SK-N-SH (cell line): ENCODE data around the gene SERPINI1. TPM values are rescaled to one million over a fixed set of nuclear protein-coding genes. Genes with fewer than 3 reads are reported as not detected.

ENCODE experiments used
- CTCF ChIA-PET: fragments of 300-600, 350-600 bp; formaldehyde crosslinking; extraction: SDS; loops from one replicate; lab custom pipeline; 2021; lab: Yijun Ruan, JAX
- POLR2A ChIA-PET: fragments of 350-600 bp; sonication (Branson Sonifier 250); formaldehyde crosslinking; extraction: SDS; loops from one replicate; lab custom pipeline; 2020; ENCODE audit warnings: antibody characterized with exemption, inconsistent platforms; lab: Yijun Ruan, JAX
- DNase-seq: peaks from one replicate; pipeline ENCODE4 v3.0.0; 2012
- H2AFZ ChIP-seq: fragments of 200-600 bp; sonication (generic); 2 replicates; pipeline ENCODE4 v1.8.1; 2016; ENCODE audit warnings: antibody characterized with exemption, mild to moderate bottlenecking, low read depth
- H3F3A ChIP-seq: fragments of 200-600 bp; sonication (generic); replicated peaks from 2 replicates; pipeline ENCODE3; 2016; ENCODE audit warnings: antibody characterized with exemption, mild to moderate bottlenecking; ENCODE audit not compliant: insufficient read depth
- H3K27ac ChIP-seq, 2 experiments: fragments of 200-500 bp in 1 of 2; fragments of 200-600 bp in 1 of 2; sonication (Bioruptor generic) in 1 of 2; sonication (generic), shearing (Covaris generic) in 1 of 2; 2 replicates each; pipeline versions ENCODE4 v1.5.1 to v1.6.1; 2014 to 2016; ENCODE audit warnings: low read depth in 2 of 2, inconsistent platforms in 1 of 2, low read length in 1 of 2, mild to moderate bottlenecking in 1 of 2, mixed read lengths in 1 of 2
- H3K27me3 ChIP-seq: fragments of 200-600 bp; sonication (generic), shearing (Covaris generic); 2 replicates; pipeline ENCODE4 v1.6.1; 2016; ENCODE audit warnings: mixed run types; ENCODE audit not compliant: insufficient read depth
- H3K36me3 ChIP-seq, 2 experiments: fragments of 200-500 bp in 1 of 2; fragments of 200-600 bp in 1 of 2; sonication (Bioruptor generic) in 1 of 2; sonication (generic) in 1 of 2; replicated peaks in 1 of 2; 2 replicates each; pipeline versions ENCODE3 to v1.5.1; 2014 to 2016; ENCODE audit warnings: low read length in 1 of 2, mild to moderate bottlenecking in 1 of 2; ENCODE audit not compliant: insufficient read depth in 2 of 2, control insufficient read depth in 1 of 2
- H3K4me1 ChIP-seq, 2 experiments: fragments of 200-500 bp in 1 of 2; fragments of 200-600 bp in 1 of 2; sonication (Bioruptor generic) in 1 of 2; sonication (generic), shearing (Covaris generic) in 1 of 2; 2 replicates each; pipeline versions ENCODE4 v1.5.1 to v1.6.1; 2014 to 2016; ENCODE audit warnings: low read depth in 1 of 2, low read length in 1 of 2, mixed run types in 1 of 2; ENCODE audit not compliant: insufficient read depth in 2 of 2, control insufficient read depth in 1 of 2
- H3K4me2 ChIP-seq: fragments of 200-600 bp; sonication (generic), shearing (Covaris generic); 2 replicates; pipeline ENCODE4 v1.6.1; 2017; ENCODE audit warnings: mixed run types
- H3K4me3 ChIP-seq, 2 experiments: fragments of 200-500 bp in 1 of 2; fragments of 200-600 bp in 1 of 2; sonication (Bioruptor generic) in 1 of 2; sonication (generic), shearing (Covaris generic) in 1 of 2; 2 replicates each; pipeline versions ENCODE4 v1.5.1 to v1.8.1; 2014 to 2016; ENCODE audit warnings: low read depth in 2 of 2, inconsistent platforms in 1 of 2, low read length in 1 of 2, mild to moderate bottlenecking in 1 of 2, mixed read lengths in 1 of 2, moderate library complexity in 1 of 2
- H3K79me2 ChIP-seq: fragments of 200-600 bp; sonication (generic); 2 replicates; pipeline ENCODE4 v1.8.1; 2017; ENCODE audit warnings: mild to moderate bottlenecking; ENCODE audit not compliant: insufficient read depth
- H3K9ac ChIP-seq: fragments of 200-600 bp; sonication (generic); 2 replicates; pipeline ENCODE4 v1.6.1; 2017; ENCODE audit warnings: mixed run types
- H3K9me2 ChIP-seq: fragments of 200-600 bp; sonication (generic); 2 replicates; pipeline ENCODE4 v1.6.1; 2017; ENCODE audit warnings: mixed run types
- H3K9me3 ChIP-seq: fragments of 200-600 bp; sonication (generic); 2 replicates; pipeline ENCODE4 v1.6.1; 2017; ENCODE audit warnings: mixed run types, mild to moderate bottlenecking, moderate library complexity
- H4K20me1 ChIP-seq: fragments of 200-600 bp; sonication (generic); 2 replicates; pipeline ENCODE4 v1.6.1; 2017; ENCODE audit warnings: mild to moderate bottlenecking, mixed run types; ENCODE audit not compliant: insufficient read depth
- EZH2phosphoT487 ChIP-seq: fragments of 200-600 bp; sonication (generic); IDR thresholded peaks from 2 replicates; pipeline ENCODE4 v1.6.1; 2017; ENCODE audit warnings: low read depth, mixed run types, mild to moderate bottlenecking, antibody characterized with exemption, moderate library complexity, borderline replicate concordance
- FOXJ3 ChIP-seq: sonication (generic); formaldehyde crosslinking; IDR thresholded peaks from 2 replicates; pipeline ENCODE4 v1.5.1; 2020; ENCODE audit warnings: mild to moderate bottlenecking, missing genetic modification reagents
- FOXM1 ChIP-seq: IDR thresholded peaks from 2 replicates; pipeline ENCODE4 v1.4.0; 2012; ENCODE audit warnings: low read depth, mild to moderate bottlenecking
- GATA2 ChIP-seq: sonication (generic); formaldehyde crosslinking; IDR thresholded peaks from 2 replicates; pipeline ENCODE4 v1.5.0; 2020; ENCODE audit warnings: mild to moderate bottlenecking, missing genetic modification reagents
- JUND ChIP-seq: IDR thresholded peaks from 2 replicates; pipeline ENCODE4 v1.4.0; 2012
- MXI1 ChIP-seq: IDR thresholded peaks from 2 replicates; pipeline ENCODE4 v1.6.1; 2012; ENCODE audit warnings: mild to moderate bottlenecking, low read depth, low read length, improper control_type of control experiment
- NRF1 ChIP-seq: IDR thresholded peaks from 2 replicates; pipeline ENCODE4 v1.6.1; 2012; ENCODE audit warnings: low read depth, mild to moderate bottlenecking, low read length
- RCOR1 ChIP-seq: fragments of 150-350 bp; IDR thresholded peaks from 2 replicates; pipeline ENCODE4 v1.6.1; 2017; ENCODE audit warnings: antibody characterized with exemption, low read length
- RXRA ChIP-seq: IDR thresholded peaks from 2 replicates; pipeline ENCODE4 v1.4.0; 2012; ENCODE audit warnings: low read depth, mild to moderate bottlenecking, borderline replicate concordance
- YY1 ChIP-seq: IDR thresholded peaks from 2 replicates; pipeline ENCODE4 v1.4.0; 2012; ENCODE audit warnings: low read depth, mild to moderate bottlenecking
- polyA plus RNA-seq, 3 experiments: library from polyadenylated mRNA; depleted of rRNA; stranded (reverse); fragments of >200 nt; gene quantifications; 2 replicates each; pipeline ENCODE4 v1.2.3, GENCODE V29; 2012
- TF ChIP-seq, protein P1 (sequence below): fragments of 200-600 bp; sonication (generic); IDR thresholded peaks from 2 replicates; pipeline ENCODE4 v1.6.1; 2017; ENCODE audit warnings: antibody characterized with exemption, mild to moderate bottlenecking, moderate library complexity
- TF ChIP-seq, protein P2 (sequence below): fragments of 150-350 bp; IDR thresholded peaks from 2 replicates; pipeline ENCODE4 v1.6.1; 2017; ENCODE audit warnings: antibody characterized with exemption, low read length, low read depth, borderline replicate concordance
- TF ChIP-seq, protein P3 (sequence below): IDR thresholded peaks from 2 replicates; pipeline ENCODE4; 2012
- TF ChIP-seq, protein P4 (sequence below): IDR thresholded peaks from 2 replicates; pipeline ENCODE4 v1.6.1; 2012; ENCODE audit warnings: mild to moderate bottlenecking, low read depth, low read length, moderate library complexity

The SERPINI1 gene
- polyA plus RNA-seq, 1 of the 3 experiments (the other 2 are of a cell fraction), result 1.9 TPM

DNA sequence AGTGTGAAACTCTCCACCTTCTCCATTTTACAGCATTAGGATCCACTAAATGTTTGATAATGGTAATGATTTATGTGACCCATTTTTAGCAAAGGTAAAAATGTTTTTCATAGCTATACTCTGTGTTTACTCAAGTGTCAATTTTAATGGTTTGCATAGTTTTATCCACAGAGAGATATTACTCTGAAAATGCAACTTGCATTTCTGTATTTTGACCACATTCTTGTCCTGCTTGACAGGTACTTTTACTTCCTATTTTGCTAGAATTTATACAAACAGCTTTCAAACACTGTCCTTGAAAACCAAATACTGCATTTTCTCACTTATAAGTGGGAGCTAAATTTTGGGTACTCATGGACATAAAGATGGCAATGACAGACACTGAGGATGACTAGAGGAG, 62.9 kb downstream of the SERPINI1 start:
- Histone ChIP-seq H3K36me3 (no peaks in the 10 kb centered on the region), H3K9ac (no peak overlapping the region)
- TF ChIP-seq, protein P1, sequence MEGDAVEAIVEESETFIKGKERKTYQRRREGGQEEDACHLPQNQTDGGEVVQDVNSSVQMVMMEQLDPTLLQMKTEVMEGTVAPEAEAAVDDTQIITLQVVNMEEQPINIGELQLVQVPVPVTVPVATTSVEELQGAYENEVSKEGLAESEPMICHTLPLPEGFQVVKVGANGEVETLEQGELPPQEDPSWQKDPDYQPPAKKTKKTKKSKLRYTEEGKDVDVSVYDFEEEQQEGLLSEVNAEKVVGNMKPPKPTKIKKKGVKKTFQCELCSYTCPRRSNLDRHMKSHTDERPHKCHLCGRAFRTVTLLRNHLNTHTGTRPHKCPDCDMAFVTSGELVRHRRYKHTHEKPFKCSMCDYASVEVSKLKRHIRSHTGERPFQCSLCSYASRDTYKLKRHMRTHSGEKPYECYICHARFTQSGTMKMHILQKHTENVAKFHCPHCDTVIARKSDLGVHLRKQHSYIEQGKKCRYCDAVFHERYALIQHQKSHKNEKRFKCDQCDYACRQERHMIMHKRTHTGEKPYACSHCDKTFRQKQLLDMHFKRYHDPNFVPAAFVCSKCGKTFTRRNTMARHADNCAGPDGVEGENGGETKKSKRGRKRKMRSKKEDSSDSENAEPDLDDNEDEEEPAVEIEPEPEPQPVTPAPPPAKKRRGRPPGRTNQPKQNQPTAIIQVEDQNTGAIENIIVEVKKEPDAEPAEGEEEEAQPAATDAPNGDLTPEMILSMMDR, result no peak
- TF ChIP-seq RCOR1 (no peak), NRF1 (no peak), EZH2phosphoT487 (no peak), JUND (no peak), MXI1 (no peak), GATA2 (CRISPR knock-in tag) (no peak), YY1 (no peak), FOXJ3 (no peak), FOXM1 (no peak), RXRA (no peak)
- TF ChIP-seq, protein P2, sequence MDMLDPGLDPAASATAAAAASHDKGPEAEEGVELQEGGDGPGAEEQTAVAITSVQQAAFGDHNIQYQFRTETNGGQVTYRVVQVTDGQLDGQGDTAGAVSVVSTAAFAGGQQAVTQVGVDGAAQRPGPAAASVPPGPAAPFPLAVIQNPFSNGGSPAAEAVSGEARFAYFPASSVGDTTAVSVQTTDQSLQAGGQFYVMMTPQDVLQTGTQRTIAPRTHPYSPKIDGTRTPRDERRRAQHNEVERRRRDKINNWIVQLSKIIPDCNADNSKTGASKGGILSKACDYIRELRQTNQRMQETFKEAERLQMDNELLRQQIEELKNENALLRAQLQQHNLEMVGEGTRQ, result no peak
- TF ChIP-seq, protein P3, sequence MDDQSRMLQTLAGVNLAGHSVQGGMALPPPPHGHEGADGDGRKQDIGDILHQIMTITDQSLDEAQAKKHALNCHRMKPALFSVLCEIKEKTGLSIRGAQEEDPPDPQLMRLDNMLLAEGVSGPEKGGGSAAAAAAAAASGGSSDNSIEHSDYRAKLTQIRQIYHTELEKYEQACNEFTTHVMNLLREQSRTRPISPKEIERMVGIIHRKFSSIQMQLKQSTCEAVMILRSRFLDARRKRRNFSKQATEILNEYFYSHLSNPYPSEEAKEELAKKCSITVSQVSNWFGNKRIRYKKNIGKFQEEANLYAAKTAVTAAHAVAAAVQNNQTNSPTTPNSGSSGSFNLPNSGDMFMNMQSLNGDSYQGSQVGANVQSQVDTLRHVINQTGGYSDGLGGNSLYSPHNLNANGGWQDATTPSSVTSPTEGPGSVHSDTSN, result no peak
- TF ChIP-seq, protein P4, sequence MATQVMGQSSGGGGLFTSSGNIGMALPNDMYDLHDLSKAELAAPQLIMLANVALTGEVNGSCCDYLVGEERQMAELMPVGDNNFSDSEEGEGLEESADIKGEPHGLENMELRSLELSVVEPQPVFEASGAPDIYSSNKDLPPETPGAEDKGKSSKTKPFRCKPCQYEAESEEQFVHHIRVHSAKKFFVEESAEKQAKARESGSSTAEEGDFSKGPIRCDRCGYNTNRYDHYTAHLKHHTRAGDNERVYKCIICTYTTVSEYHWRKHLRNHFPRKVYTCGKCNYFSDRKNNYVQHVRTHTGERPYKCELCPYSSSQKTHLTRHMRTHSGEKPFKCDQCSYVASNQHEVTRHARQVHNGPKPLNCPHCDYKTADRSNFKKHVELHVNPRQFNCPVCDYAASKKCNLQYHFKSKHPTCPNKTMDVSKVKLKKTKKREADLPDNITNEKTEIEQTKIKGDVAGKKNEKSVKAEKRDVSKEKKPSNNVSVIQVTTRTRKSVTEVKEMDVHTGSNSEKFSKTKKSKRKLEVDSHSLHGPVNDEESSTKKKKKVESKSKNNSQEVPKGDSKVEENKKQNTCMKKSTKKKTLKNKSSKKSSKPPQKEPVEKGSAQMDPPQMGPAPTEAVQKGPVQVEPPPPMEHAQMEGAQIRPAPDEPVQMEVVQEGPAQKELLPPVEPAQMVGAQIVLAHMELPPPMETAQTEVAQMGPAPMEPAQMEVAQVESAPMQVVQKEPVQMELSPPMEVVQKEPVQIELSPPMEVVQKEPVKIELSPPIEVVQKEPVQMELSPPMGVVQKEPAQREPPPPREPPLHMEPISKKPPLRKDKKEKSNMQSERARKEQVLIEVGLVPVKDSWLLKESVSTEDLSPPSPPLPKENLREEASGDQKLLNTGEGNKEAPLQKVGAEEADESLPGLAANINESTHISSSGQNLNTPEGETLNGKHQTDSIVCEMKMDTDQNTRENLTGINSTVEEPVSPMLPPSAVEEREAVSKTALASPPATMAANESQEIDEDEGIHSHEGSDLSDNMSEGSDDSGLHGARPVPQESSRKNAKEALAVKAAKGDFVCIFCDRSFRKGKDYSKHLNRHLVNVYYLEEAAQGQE, result no peak
- TF ChIP-seq, all 33 proteins: peak for 0
- Histone ChIP-seq H2AFZ (no peak overlapping the region), H3K9me2 (no peaks in the 10 kb centered on the region), H3K79me2 (no peaks in the 10 kb centered on the region), H3F3A (no peaks in the 10 kb centered on the region), H3K27me3 (no peaks in the 10 kb centered on the region), H3K27ac (no peak overlapping the region), H4K20me1 (no peaks in the 10 kb centered on the region), H3K4me1 (no peaks in the 10 kb centered on the region), H3K4me2 (no peak overlapping the region), H3K9me3 (no peaks in the 10 kb centered on the region), H3K4me3 (no peak overlapping the region)
- ChIA-PET POLR2A (no interaction called here), CTCF (interaction anchor here (1.0 kb wide), 1 partner anchor 83 kb away, joined by 3 read pairs; no protein-coding TSS in a partner anchor)
- DNase-seq, result no peak
